SK-N-MC (cell line): ENCODE data around the gene ALG14.
A peak's percentile ranks its signal among the peaks of the same experiment; 100 is the strongest.
"Not testable (repeated sequence)": the region's sequence is repeated elsewhere in the genome, so short reads cannot be mapped to it uniquely, and the experiment has no call there.

Experiments used
- DNase-seq: peaks from one replicate; pipeline ENCODE4 v3.0.0-alpha.2; 2011; ENCODE audit warnings: low read depth, low spot score
- H3K27ac ChIP-seq: fragments of 200-600 bp; sonication (generic); 2 replicates; pipeline ENCODE4 v1.5.1; 2016; ENCODE audit warnings: mixed run types
- H3K36me3 ChIP-seq: fragments of 200-600 bp; sonication (generic); 2 replicates; pipeline ENCODE4 v1.6.1; 2017; ENCODE audit warnings: antibody characterized with exemption, low read length, mixed read lengths; ENCODE audit not compliant: insufficient read depth
- H3K4me3 ChIP-seq: fragments of 200-600 bp; sonication (generic); 2 replicates; pipeline ENCODE4 v1.5.1; 2016
- H3K9ac ChIP-seq: fragments of 200-600 bp; sonication (generic); 2 replicates; pipeline ENCODE4 v1.8.0; 2017; ENCODE audit warnings: mixed run types, mixed read lengths; ENCODE audit not compliant: insufficient read length
- H3K9me3 ChIP-seq: fragments of 200-600 bp; sonication (generic); 2 replicates; pipeline ENCODE4 v1.6.1; 2017; ENCODE audit warnings: low read depth, mild to moderate bottlenecking, antibody characterized with exemption, low read length, moderate library complexity, mixed read lengths
- EZH2 ChIP-seq: fragments of 200-600 bp; sonication (generic); IDR thresholded peaks from one replicate; pipeline ENCODE4 v1.6.1; 2017; ENCODE audit warnings: antibody characterized with exemption
- FOXP2 ChIP-seq: optimal IDR thresholded peaks from 2 replicates; pipeline ENCODE3; 2011; ENCODE audit warnings: mild to moderate bottlenecking, moderate library complexity; ENCODE audit not compliant: insufficient read depth; ENCODE audit errors: extremely low read length, control extremely low read depth
- POLR2AphosphoS5 ChIP-seq: IDR thresholded peaks from 2 replicates; pipeline ENCODE4 v1.6.1; 2012; ENCODE audit warnings: mild to moderate bottlenecking, low read depth, low read length, borderline replicate concordance

Gene ALG14

GRCh38 chr1:95093296-95093695 is 20.5 kb upstream of the ALG14 start:
- Histone ChIP-seq H3K27ac (no peak overlapping the region), H3K4me3 (no peak overlapping the region), H3K36me3 (no peaks in the 10 kb centered on the region), H3K9me3 (no peaks in the 10 kb centered on the region), H3K9ac (no peak overlapping the region)
- TF ChIP-seq FOXP2 (no peak), EZH2 (no peak), POLR2AphosphoS5 (no peak)
- DNase-seq: no peak

DNA sequence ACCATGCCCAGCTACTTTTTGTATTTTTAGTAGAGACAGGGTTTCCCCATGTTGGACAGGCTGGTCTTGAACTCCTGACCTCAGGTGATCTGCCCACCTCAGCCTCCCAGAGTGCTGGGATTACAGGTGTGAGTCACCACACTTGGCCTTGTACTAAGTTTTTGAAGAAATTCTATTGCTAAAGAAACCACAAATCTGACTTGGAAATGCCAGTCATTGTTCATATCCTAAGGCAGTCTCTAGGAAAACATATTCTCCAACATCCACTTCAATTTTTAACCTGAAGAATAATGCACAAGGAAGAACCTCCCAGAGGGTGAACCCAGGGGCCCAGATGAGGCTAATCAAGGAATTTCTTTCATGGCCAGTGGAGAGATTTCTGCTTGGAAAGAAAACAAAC is 20.1 kb upstream of the ALG14 start:
- not testable (repeated sequence) for H3K36me3 ChIP-seq, H3K9ac ChIP-seq, H3K27ac ChIP-seq, H3K4me3 ChIP-seq, H3K9me3 ChIP-seq, DNase-seq

DNA sequence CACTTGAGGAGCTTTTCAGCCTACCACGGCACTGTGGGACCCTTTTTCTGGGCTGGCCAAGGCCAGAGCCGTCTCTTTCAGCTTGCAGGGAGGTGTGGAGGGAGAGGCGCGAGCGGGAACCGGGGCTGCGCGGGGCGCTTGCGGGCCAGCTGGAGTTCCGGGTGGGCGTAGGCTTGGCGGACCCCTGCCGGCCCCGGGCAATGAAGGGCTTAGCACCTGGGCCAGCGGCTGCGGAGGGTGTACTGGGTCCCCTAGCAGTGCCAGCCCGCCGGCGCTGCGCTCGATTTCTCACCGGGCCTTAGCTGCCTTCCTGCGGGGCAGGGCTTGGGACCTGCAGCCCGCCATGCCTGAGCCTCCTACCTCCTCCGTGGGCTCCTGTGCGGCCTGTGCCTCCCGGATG is 18.5 kb upstream of the ALG14 start:
- not testable (repeated sequence) for H3K9me3 ChIP-seq, H3K36me3 ChIP-seq, H3K27ac ChIP-seq, DNase-seq, H3K9ac ChIP-seq, H3K4me3 ChIP-seq

- DNase-seq: no peak
- TF ChIP-seq FOXP2 (no peak), EZH2 (no peak), POLR2AphosphoS5 (no peak)
- Histone ChIP-seq H3K4me3 (no peak overlapping the region), H3K27ac (no peak overlapping the region), H3K36me3 (no peaks in the 10 kb centered on the region), H3K9ac (no peak overlapping the region), H3K9me3 (no peaks in the 10 kb centered on the region)
These were observed 17.0 kb upstream of the ALG14 start for GRCh38 chr1:95089650-95090287.

- Histone ChIP-seq H3K9me3 (no peaks in the 10 kb centered on the region), H3K27ac (no peak overlapping the region), H3K9ac (no peak overlapping the region), H3K4me3 (no peak overlapping the region), H3K36me3 (no peaks in the 10 kb centered on the region)
- DNase-seq: no peak
- TF ChIP-seq EZH2 (no peak), FOXP2 (no peak)
These were observed 15.6 kb upstream of the ALG14 start for GRCh38 chr1:95088303-95088702.

GRCh38 chr1:95086949-95087533 is 14.3 kb upstream of the ALG14 start:
- Histone ChIP-seq H3K9me3 (no peaks in the 10 kb centered on the region), H3K27ac (no peak overlapping the region), H3K36me3 (no peaks in the 10 kb centered on the region), H3K9ac (no peak overlapping the region), H3K4me3 (no peak overlapping the region)
- DNase-seq: no peak
- no peak for TF ChIP-seq FOXP2
- no peak for TF ChIP-seq EZH2
- TF ChIP-seq POLR2AphosphoS5: no peak

- Histone ChIP-seq H3K36me3 (no peaks in the 10 kb centered on the region), H3K9me3 (no peaks in the 10 kb centered on the region), H3K27ac (no peak overlapping the region), H3K4me3 (no peak overlapping the region), H3K9ac (no peak overlapping the region)
- no peak for DNase-seq
- TF ChIP-seq FOXP2 (no peak), POLR2AphosphoS5 (no peak), EZH2 (no peak)
These were observed 12.6 kb upstream of the ALG14 start for GRCh38 chr1:95085376-95085775.

DNA sequence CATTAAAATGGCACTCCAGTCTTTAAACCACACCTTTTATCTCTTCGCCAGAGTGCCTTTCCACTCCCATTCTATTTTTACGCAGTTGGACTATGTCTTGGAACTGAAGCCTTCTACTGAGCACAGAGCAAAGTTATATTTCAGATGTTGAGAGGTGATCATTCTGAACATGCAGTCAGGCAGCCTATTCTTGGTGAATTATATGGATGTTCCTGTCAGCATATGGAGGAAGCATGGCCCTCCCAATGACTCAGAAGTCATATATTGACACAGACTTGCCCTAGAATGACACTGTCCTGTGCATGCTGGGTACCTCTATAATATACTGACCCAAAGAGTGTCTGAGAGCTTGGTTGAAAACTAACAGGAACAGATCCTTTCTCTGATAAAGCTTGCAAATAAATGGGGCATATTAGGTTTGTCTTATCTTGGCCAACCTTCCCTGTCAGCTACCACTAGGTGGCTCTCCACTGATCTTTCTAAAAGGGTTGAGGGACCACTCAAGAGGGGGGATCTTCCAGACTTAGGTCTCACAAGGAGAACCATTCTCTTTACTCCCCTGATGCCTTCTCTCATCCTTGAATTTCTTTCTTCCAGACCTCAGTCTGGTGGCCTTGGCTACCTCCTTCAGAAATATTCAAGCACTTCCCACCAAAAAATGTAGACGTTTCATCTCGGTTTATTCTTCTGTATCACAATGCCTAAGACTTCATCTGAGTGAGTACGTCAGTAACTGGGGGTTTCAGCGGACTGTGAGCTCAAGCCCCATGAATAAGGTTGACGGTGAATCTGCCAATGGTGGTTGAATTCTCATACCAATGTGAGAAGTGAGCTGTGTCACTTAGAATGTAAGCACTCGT is 11.8 kb upstream of the ALG14 start:
- Histone ChIP-seq H3K36me3 (no peaks in the 10 kb centered on the region), H3K9me3 (no peaks in the 10 kb centered on the region), H3K9ac (no peak overlapping the region), H3K27ac (no peak overlapping the region), H3K4me3 (no peak overlapping the region)
- DNase-seq: peak; percentile 24
- TF ChIP-seq FOXP2 (no peak), EZH2 (no peak), POLR2AphosphoS5 (no peak)

DNA sequence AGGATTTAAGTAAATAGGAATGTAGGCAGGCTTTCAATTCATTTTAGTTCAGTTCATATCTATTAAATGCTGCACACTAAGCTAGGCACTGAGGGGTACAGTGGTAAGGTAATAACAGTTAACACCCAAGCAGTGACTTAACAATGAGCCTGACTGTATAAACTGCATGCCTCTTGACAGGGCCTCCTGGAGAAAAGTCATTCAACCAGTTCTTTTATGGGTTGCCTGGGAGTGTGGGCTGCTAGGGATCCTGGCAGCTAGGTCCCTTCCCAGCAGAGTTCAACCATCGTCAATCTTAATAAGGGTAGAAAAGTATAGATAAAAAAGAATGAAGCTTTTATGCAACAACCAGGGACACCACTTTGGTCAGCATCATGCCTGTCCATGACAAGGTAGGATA is 8.1 kb upstream of the ALG14 start:
- Histone ChIP-seq H3K9ac (no peak overlapping the region), H3K27ac (no peak overlapping the region), H3K4me3 (no peak overlapping the region), H3K36me3 (no peaks in the 10 kb centered on the region), H3K9me3 (no peaks in the 10 kb centered on the region)
- DNase-seq: no peak
- TF ChIP-seq POLR2AphosphoS5 (no peak), EZH2 (no peak), FOXP2 (no peak)
